HepG2 (cell line): ENCODE measurements around the gene YWHAQ. TPM values are rescaled to one million over a fixed set of nuclear protein-coding genes. Genes with fewer than 3 reads are reported as not detected.

Experiments
- ATAC-seq: fragments of 200-7000 bp; cut with Tn5 transposase; 3 replicates; pipeline ENCODE4 v1.9.1; 2020; ENCODE audit warnings: mild to moderate bottlenecking, moderate library complexity
- BruUV-seq: library from RNA; stranded (reverse); fragments of 400-500 nt; replicated peaks from 2 replicates; lab custom pipeline; 2021; lab: Mats Ljungman, UMichigan
- CTCF ChIA-PET: fragments of 300-600 bp; formaldehyde crosslinking; extraction: SDS; loops from one replicate; lab custom pipeline; 2021; ENCODE audit warnings: low total read pairs, inconsistent platforms, low intra/inter-chr PET ratio; lab: Yijun Ruan, JAX
- POLR2A ChIA-PET: fragments of 350-600 bp; sonication (Branson Sonifier 250); formaldehyde crosslinking; loops from one replicate; lab custom pipeline; 2020; ENCODE audit warnings: antibody characterized with exemption, inconsistent platforms; lab: Yijun Ruan, JAX
- DNase-seq: peaks from one replicate; pipeline ENCODE4 v3.0.0-alpha.2; 2015; ENCODE audit warnings: low spot score
- FAIRE-seq: peaks from 3 replicates; lab custom pipeline; 2011; peaks lifted over from hg19 to GRCh38; lab: Jason Lieb, UNC
- H2AFZ ChIP-seq: one replicate; pipeline ENCODE4 v1.6.1; 2011; ENCODE audit warnings: low read length, inconsistent platforms
- H3K27ac ChIP-seq: fragments of 300-600 bp; 3 replicates; pipeline ENCODE4 v1.8.0; 2011; ENCODE audit warnings: mixed run types, mild to moderate bottlenecking, mixed read lengths, low read length, inconsistent platforms; ENCODE audit not compliant: insufficient read depth; ENCODE audit errors: extremely low read length
- H3K27me3 ChIP-seq, 2 experiments: fragments of 200-600 bp in 1 of 2; 2 replicates in 1 of 2; 3 replicates in 1 of 2; pipeline versions ENCODE4 v1.6.0 to v1.8.0; 2011; ENCODE audit warnings: low read length in 2 of 2, mild to moderate bottlenecking in 2 of 2, moderate library complexity in 2 of 2, inconsistent platforms in 1 of 2; ENCODE audit not compliant: insufficient read depth in 2 of 2, control insufficient read depth in 1 of 2
- H3K36me3 ChIP-seq, 2 experiments: fragments of 200-600 bp in 1 of 2; replicated peaks in 1 of 2; 2 replicates in 1 of 2; 3 replicates in 1 of 2; pipeline versions ENCODE4 v1.5.1 to v1.8.0; 2011; ENCODE audit warnings: low read length in 2 of 2, inconsistent platforms in 1 of 2; ENCODE audit not compliant: insufficient read depth in 2 of 2, control insufficient read depth in 1 of 2
- H3K4me1 ChIP-seq: 2 replicates; pipeline ENCODE4 v1.5.1; 2012; ENCODE audit warnings: low read length, inconsistent platforms; ENCODE audit not compliant: insufficient read depth
- H3K4me2 ChIP-seq: 2 replicates; pipeline ENCODE4 v1.6.0; 2011; ENCODE audit warnings: low read depth, low read length, inconsistent platforms
- H3K4me3 ChIP-seq, 3 experiments: fragments of 200-600 bp in 1 of 3; sonication (generic), shearing (Covaris generic) in 1 of 3; replicated peaks in 1 of 3; 2 replicates each; pipeline ENCODE4 v1.5.1; 2011 to 2016; ENCODE audit warnings: low read length in 3 of 3, inconsistent platforms in 2 of 3, low read depth in 2 of 3, mild to moderate bottlenecking in 2 of 3, control low read depth in 1 of 3, mixed read lengths in 1 of 3; ENCODE audit not compliant: insufficient read depth in 1 of 3
- H3K79me2 ChIP-seq: one replicate; pipeline ENCODE4 v1.6.1; 2011; ENCODE audit warnings: low read length, inconsistent platforms; ENCODE audit not compliant: insufficient read depth
- H3K9ac ChIP-seq: 2 replicates; pipeline ENCODE4 v1.6.0; 2011; ENCODE audit warnings: mild to moderate bottlenecking, low read depth, low read length, inconsistent platforms; ENCODE audit not compliant: insufficient read depth
- H3K9me3 ChIP-seq: 2 replicates; pipeline ENCODE4 v1.5.1; 2012; ENCODE audit warnings: mild to moderate bottlenecking, low read length
- H4K20me1 ChIP-seq: 2 replicates; pipeline ENCODE4 v1.6.0; 2011; ENCODE audit warnings: inconsistent platforms, mild to moderate bottlenecking, low read length, moderate library complexity; ENCODE audit not compliant: insufficient read depth
- BCL6 ChIP-seq: IDR thresholded peaks from 2 replicates; pipeline ENCODE4 v1.6.1; 2016; ENCODE audit warnings: missing genetic modification reagents, missing compliant biosample characterization
- CENPX ChIP-seq: sonication (generic); formaldehyde crosslinking; IDR thresholded peaks from 2 replicates; pipeline ENCODE4 v1.9.0; 2021; ENCODE audit warnings: mild to moderate bottlenecking, missing genetic modification reagents, moderate library complexity
- E2F1 ChIP-seq: sonication (generic); formaldehyde crosslinking; IDR thresholded peaks from 2 replicates; pipeline ENCODE4 v1.5.0; 2020; ENCODE audit warnings: missing genetic modification reagents
- FOXM1 ChIP-seq: sonication (generic); formaldehyde crosslinking; IDR thresholded peaks from 2 replicates; pipeline ENCODE4 v1.5.0; 2020; ENCODE audit warnings: missing genetic modification reagents
- KAT8 ChIP-seq: IDR thresholded peaks from 2 replicates; pipeline ENCODE4 v1.6.1; 2016; ENCODE audit warnings: missing genetic modification reagents, missing compliant biosample characterization
- MAFK ChIP-seq, 2 experiments: IDR thresholded peaks in 1 of 2; conservative IDR thresholded peaks in 1 of 2; 2 replicates each; pipeline ENCODE4 v1.6.1; 2011; ENCODE audit warnings: improper control_type of control experiment in 2 of 2, low read length in 2 of 2
- MIER2 ChIP-seq: IDR thresholded peaks from 2 replicates; pipeline ENCODE4 v1.6.1; 2016; ENCODE audit warnings: missing biosample characterization, missing genetic modification reagents
- RAD21 ChIP-seq: fragments of 450-650 bp; formaldehyde crosslinking; IDR thresholded peaks from 2 replicates; pipeline ENCODE4 v1.5.0; 2020; ENCODE audit warnings: mild to moderate bottlenecking
- REXO4 ChIP-seq: sonication (generic); formaldehyde crosslinking; IDR thresholded peaks from 2 replicates; pipeline ENCODE4 v1.8.0; 2022; ENCODE audit warnings: missing genetic modification reagents, mild to moderate bottlenecking, borderline replicate concordance
- RFX1 ChIP-seq: fragments of 450-650 bp; IDR thresholded peaks from 2 replicates; pipeline ENCODE4 v1.6.1; 2017
- SMAD3 ChIP-seq: sonication (generic); formaldehyde crosslinking; IDR thresholded peaks from 2 replicates; pipeline ENCODE4 v1.4.0; 2020; ENCODE audit warnings: missing genetic modification reagents
- SMYD3 ChIP-seq: sonication (generic); formaldehyde crosslinking; IDR thresholded peaks from 2 replicates; pipeline ENCODE4 v1.8.1; 2023; ENCODE audit warnings: mild to moderate bottlenecking, missing genetic modification reagents
- SP1 ChIP-seq, 2 experiments: fragments of 450-650 bp in 1 of 2; sonication (generic) in 1 of 2; formaldehyde crosslinking in 1 of 2; IDR thresholded peaks; 2 replicates each; pipeline versions ENCODE4 v1.4.0 to v1.6.1; 2016 to 2020; ENCODE audit warnings: missing genetic modification reagents in 1 of 2
- SUZ12 ChIP-seq: fragments of 150-350 bp; IDR thresholded peaks from 2 replicates; pipeline ENCODE4 v1.6.1; 2014; ENCODE audit warnings: low read depth, low read length
- ZFP90 ChIP-seq: sonication (generic); formaldehyde crosslinking; IDR thresholded peaks from 2 replicates; pipeline ENCODE4 v1.8.0; 2022; ENCODE audit warnings: missing genetic modification reagents, mild to moderate bottlenecking, inconsistent platforms, borderline replicate concordance
- ZNF101 ChIP-seq: sonication (generic); formaldehyde crosslinking; IDR thresholded peaks from 2 replicates; pipeline ENCODE4 v1.4.0; 2020; ENCODE audit warnings: mild to moderate bottlenecking, low read depth, missing genetic modification reagents, borderline replicate concordance
- ZNF136 ChIP-seq: sonication (generic); formaldehyde crosslinking; IDR thresholded peaks from 2 replicates; pipeline ENCODE4 v1.8.1; 2022; ENCODE audit warnings: low read depth, mild to moderate bottlenecking, moderate library complexity, missing genetic modification reagents
- ZNF143 ChIP-seq: sonication (generic); formaldehyde crosslinking; IDR thresholded peaks from 2 replicates; pipeline ENCODE4 v1.4.0; 2020; ENCODE audit warnings: missing genetic modification reagents
- ZNF263 ChIP-seq: sonication (generic); formaldehyde crosslinking; IDR thresholded peaks from 2 replicates; pipeline ENCODE4 v1.4.0; 2020; ENCODE audit warnings: missing genetic modification reagents
- ZNF337 ChIP-seq: sonication (generic); formaldehyde crosslinking; IDR thresholded peaks from 2 replicates; pipeline ENCODE4 v1.5.1; 2020; ENCODE audit warnings: missing genetic modification reagents, low read depth, mild to moderate bottlenecking, borderline replicate concordance
- ZNF343 ChIP-seq: sonication (generic); formaldehyde crosslinking; IDR thresholded peaks from 2 replicates; pipeline ENCODE4 v1.4.0; 2020; ENCODE audit warnings: mild to moderate bottlenecking, missing genetic modification reagents
- ZNF383 ChIP-seq: sonication (generic); formaldehyde crosslinking; IDR thresholded peaks from 2 replicates; pipeline ENCODE4 v1.4.0; 2020; ENCODE audit warnings: missing genetic modification reagents, mild to moderate bottlenecking, borderline replicate concordance
- ZNF468 ChIP-seq: sonication (generic); formaldehyde crosslinking; IDR thresholded peaks from 2 replicates; pipeline ENCODE4 v1.8.0; 2022; ENCODE audit warnings: mild to moderate bottlenecking, moderate library complexity, missing genetic modification reagents
- ZNF567 ChIP-seq: sonication (generic); formaldehyde crosslinking; IDR thresholded peaks from 2 replicates; pipeline ENCODE4 v1.8.1; 2023; ENCODE audit warnings: mild to moderate bottlenecking, missing genetic modification reagents, borderline replicate concordance
- ZNF670 ChIP-seq: sonication (generic); formaldehyde crosslinking; IDR thresholded peaks from 2 replicates; pipeline ENCODE4 v1.8.0; 2022; ENCODE audit warnings: mild to moderate bottlenecking, missing genetic modification reagents, borderline replicate concordance
- ZNF768 ChIP-seq: sonication (generic); formaldehyde crosslinking; IDR thresholded peaks from 2 replicates; pipeline ENCODE4 v1.4.0; 2020; ENCODE audit warnings: missing genetic modification reagents
- ZNF781 ChIP-seq: sonication (generic); formaldehyde crosslinking; IDR thresholded peaks from 2 replicates; pipeline ENCODE4 v1.5.1; 2020; ENCODE audit warnings: borderline replicate concordance, mild to moderate bottlenecking, missing genetic modification reagents; ENCODE audit errors: not compliant biosample characterization
- ZNF841 ChIP-seq: sonication (generic); formaldehyde crosslinking; IDR thresholded peaks from 2 replicates; pipeline ENCODE4 v1.8.1; 2023; ENCODE audit warnings: missing genetic modification reagents, borderline replicate concordance
- ZNF878 ChIP-seq: sonication (generic); formaldehyde crosslinking; IDR thresholded peaks from 2 replicates; pipeline ENCODE4 v1.8.1; 2023; ENCODE audit warnings: mild to moderate bottlenecking, missing genetic modification reagents, moderate library complexity
- WGBS: methylation state at CpG from one replicate; pipeline ENCODE4 v1.1.6; 2017; ENCODE audit warnings: low lambda C conversion rate; 5-methylcytosine and 5-hydroxymethylcytosine counted together
- in situ Hi-C: cut with HindIII; loops from 2 replicates; pipeline ENCODE4 v1.10.0; 2017; ENCODE audit warnings: low pct_unique_long_range_greater_than_20kb; ENCODE audit not compliant: extremely low pct_ligation_motif_present
- intact Hi-C: fragments of 100-400 bp; cut with micrococcal nuclease; formaldehyde crosslinking; loops from one replicate; pipeline ENCODE4 v1.10.0; 2022; ENCODE audit not compliant: unreplicated experiment
- polyA plus RNA-seq, 8 experiments: library from polyadenylated mRNA; depleted of rRNA in 3 of 8; stranded (reverse) in 7 of 8; unstranded in 1 of 8; fragments of >200 nt; fragmentation: Illumina TruSeq in 4 of 8; extraction: Trizol in 4 of 8; gene quantifications; 2 replicates each; pipeline versions ENCODE4 v1.2.1 to v1.2.3, GENCODE V29; 2011 to 2016; ENCODE audit warnings: low read depth in 4 of 8, missing spikeins in 1 of 8, mixed read lengths in 1 of 8; ENCODE audit not compliant: insufficient read depth in 1 of 8
- total RNA-seq, 5 experiments: library from RNA; depleted of rRNA; stranded (reverse); fragments of >200 nt; fragmentation: Illumina TruSeq; extraction: Trizol; gene quantifications; 2 replicates each; pipeline ENCODE4 v1.2.3, GENCODE V29; 2016; ENCODE audit warnings: low read depth in 1 of 5

YWHAQ gene
- total and polyA plus RNA-seq, 2 of the 13 experiments (the other 11 are each of a cell fraction or from before 2014, with no cell fraction given), result 160 to 304 TPM

GRCh38 chr2:9618410-9618809 is 12.4 kb downstream of the YWHAQ start (continued):
- no peak for TF ChIP-seq SMAD3 (CRISPR knock-in tag)
- TF ChIP-seq CENPX (CRISPR knock-in tag), result no peak
- no peak for TF ChIP-seq REXO4 (CRISPR knock-in tag)
- no peak for TF ChIP-seq SP1 (IDR thresholded peaks at IDR 0.05)
- TF ChIP-seq SP1 (CRISPR knock-in tag; IDR thresholded peaks at IDR 0.05), result no peak
- TF ChIP-seq RFX1, result no peak
- TF ChIP-seq BCL6, result no peak
- no peak for TF ChIP-seq ZNF468 (CRISPR knock-in tag)
- no peak for TF ChIP-seq ZFP90
- TF ChIP-seq MIER2 (CRISPR knock-in tag), result no peak
- TF ChIP-seq ZNF878, result no peak

DNA sequence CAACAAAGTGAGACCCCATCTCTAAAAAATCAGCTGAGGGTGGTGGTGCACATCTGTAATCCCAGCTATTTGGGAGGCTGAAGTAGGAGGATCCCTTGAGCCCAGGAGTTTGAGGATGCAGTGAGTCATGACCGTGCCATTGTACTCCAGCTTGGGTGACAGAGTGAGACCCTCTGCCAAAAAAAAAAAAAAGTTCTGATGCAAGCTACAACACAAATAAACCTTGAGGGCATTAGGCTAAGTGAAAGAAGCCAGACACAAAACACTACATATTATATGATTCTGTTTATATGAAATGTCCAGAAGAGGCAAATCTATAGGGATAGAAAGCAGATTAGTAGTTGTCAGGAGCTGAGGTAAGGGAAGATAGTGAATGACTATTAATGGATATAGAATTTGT is 13.0 kb downstream of the YWHAQ start:
- Histone ChIP-seq H3K27me3 (no peaks in the 10 kb centered on the region), H3K4me2 (no peak overlapping the region), H3K79me2 (peaks cover 98% of the 10 kb centered on the region), H4K20me1 (peaks cover 68% of the 10 kb centered on the region), H3K4me1 (peaks cover 37% of the 10 kb centered on the region), H3K4me3 (no peak overlapping the region), H3K27ac (no peak overlapping the region), H3K9me3 (no peaks in the 10 kb centered on the region), H2AFZ (no peak overlapping the region), H3K36me3 (peaks cover 3 to 31% of the 10 kb centered on the region in 2 experiments; a peak in 4 of 5 replicates), H3K9ac (no peak overlapping the region)
- in situ Hi-C loops (no loop called here), intact Hi-C loops (no loop called here)
- ChIA-PET CTCF (no interaction called here), POLR2A (interaction anchor here (0.7 to 5.4 kb wide), 2 partner anchors 12 to 62 kb away, joined by 4 to 31 read pairs; partner anchors contain the start of genes ADAM17 and YWHAQ)
- DNase-seq (no peak), ATAC-seq (no peak), FAIRE-seq (no peak)
- 97% methylated on average over 1 of the region's 1 CpG for WGBS
- BruUV-seq, result no TSS peak
- TF ChIP-seq KAT8 (no peak), ZNF670 (CRISPR knock-in tag) (no peak), MAFK (conservative IDR thresholded peaks at IDR 0.05 in 1 of 2, IDR thresholded peaks at IDR 0.05 in 1 of 2; ENCODE audit: low read length in 2 of 2) (no peak), ZNF768 (CRISPR knock-in tag) (no peak), FOXM1 (CRISPR knock-in tag) (no peak), ZNF143 (CRISPR knock-in tag) (no peak), ZNF567 (CRISPR knock-in tag) (no peak), SMYD3 (CRISPR knock-in tag) (no peak), ZNF781 (no peak), ZNF337 (no peak), ZNF101 (CRISPR knock-in tag) (no peak), ZNF263 (no peak), SUZ12 (no peak), ZNF383 (CRISPR knock-in tag) (no peak), RAD21 (CRISPR knock-in tag) (no peak), ZNF136 (CRISPR knock-in tag) (no peak), E2F1 (CRISPR knock-in tag) (no peak), ZNF841 (CRISPR knock-in tag) (no peak), ZNF343 (no peak)
